HG03460 (cell line): ENCODE results near the gene ANO8.

ENCODE experiments used
- ATAC-seq: cut with Tn5 transposase; IDR thresholded peaks from one replicate; pipeline ENCODE4 v1.9.1; 2021; ENCODE audit not compliant: unreplicated experiment

ANO8 gene

GRCh38 chr19:17346109-17346671 lies 11.5 kb upstream of the ANO8 start:
- ATAC-seq: no peak

- ATAC-seq: no peak
Measured at GRCh38 chr19:17341845-17342244, 7.2 kb upstream of the ANO8 start.

GRCh38 chr19:17341386-17341785 lies 6.7 kb upstream of the ANO8 start:
- no peak for ATAC-seq

DNA sequence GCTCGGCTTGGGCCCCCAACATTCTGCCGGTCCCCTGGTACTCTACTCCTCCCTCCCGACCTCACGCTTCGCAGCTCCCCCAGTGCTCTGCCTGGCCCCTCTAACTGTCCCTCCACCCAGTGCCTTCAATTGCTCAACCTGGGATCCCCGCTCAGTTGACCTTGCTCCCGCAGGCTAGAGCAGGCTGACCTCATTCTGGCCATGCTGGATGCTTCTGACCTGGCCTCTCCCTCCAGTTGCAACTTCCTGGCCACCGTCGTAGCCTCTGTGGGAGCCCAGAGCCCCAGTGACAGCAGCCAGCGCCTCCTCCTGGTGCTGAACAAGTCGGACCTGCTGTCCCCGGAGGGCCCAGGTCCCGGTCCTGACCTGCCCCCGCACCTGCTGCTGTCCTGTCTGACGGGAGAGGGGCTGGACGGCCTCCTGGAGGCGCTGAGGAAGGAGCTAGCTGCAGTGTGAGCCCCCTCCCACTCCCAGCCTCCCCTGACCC lies 6.3 kb upstream of the ANO8 start:
- ATAC-seq: no peak

GRCh38 chr19:17340302-17340870 lies 5.7 kb upstream of the ANO8 start:
- no peak for ATAC-seq

DNA sequence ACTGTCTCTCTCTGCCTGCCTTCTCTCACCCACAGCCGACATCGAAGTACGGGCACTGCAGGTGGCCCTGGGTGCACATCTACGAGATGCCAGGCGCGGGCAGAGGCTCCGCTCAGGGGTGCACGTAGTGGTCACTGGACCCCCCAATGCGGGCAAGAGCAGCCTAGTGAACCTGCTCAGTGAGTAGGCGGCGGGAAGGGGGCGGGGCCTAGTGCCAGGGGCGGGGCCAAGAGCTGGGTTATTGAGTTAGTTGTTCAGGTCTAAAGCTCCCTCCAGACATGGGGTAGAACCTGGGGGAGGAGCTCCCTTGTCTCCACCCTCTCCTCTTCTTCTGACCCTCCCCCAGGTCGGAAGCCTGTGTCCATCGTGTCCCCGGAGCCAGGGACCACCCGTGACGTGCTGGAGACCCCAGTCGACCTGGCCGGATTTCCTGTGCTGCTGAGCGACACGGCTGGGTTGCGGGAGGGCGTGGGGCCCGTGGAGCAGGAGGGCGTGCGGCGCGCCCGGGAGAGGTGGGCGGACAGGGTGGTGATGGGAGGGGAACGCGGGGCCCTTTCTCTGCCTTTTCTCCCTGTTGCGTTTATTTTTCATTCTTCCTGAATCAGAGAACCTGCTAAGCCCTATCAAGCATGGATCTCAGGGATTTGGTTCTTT lies 4.6 kb upstream of the ANO8 start:
- no peak for ATAC-seq

DNA sequence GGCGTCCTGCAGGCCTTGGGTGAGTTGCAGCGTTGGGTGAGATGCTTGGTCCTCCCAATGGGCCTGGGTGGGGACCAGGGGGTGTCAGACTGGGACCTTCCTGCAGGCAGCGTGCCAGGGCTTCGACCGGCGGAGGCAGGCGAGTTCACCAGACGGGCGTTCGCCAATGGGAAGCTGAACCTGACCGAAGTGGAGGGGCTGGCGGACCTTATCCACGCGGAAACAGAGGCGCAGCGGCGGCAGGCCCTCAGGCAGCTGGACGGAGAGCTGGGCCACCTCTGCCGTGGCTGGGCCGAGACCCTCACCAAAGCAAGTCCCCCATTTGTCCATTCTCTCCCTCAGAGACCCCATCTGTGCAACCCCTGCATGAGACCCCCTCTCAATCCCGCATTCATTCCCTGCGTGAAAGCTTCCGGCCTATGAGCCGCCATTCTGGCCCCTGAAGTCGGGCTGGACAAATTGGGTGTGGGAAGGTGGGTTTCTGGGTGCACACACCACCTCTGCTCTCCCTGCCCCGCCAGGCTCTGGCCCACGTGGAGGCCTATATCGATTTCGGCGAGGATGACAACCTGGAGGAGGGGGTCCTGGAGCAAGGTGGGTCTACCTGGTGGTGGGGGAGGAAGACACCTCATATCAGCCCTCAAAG lies 3.9 kb upstream of the ANO8 start:
- no peak for ATAC-seq

GRCh38 chr19:17337675-17338432 lies 3.2 kb upstream of the ANO8 start:
- no peak for ATAC-seq

DNA sequence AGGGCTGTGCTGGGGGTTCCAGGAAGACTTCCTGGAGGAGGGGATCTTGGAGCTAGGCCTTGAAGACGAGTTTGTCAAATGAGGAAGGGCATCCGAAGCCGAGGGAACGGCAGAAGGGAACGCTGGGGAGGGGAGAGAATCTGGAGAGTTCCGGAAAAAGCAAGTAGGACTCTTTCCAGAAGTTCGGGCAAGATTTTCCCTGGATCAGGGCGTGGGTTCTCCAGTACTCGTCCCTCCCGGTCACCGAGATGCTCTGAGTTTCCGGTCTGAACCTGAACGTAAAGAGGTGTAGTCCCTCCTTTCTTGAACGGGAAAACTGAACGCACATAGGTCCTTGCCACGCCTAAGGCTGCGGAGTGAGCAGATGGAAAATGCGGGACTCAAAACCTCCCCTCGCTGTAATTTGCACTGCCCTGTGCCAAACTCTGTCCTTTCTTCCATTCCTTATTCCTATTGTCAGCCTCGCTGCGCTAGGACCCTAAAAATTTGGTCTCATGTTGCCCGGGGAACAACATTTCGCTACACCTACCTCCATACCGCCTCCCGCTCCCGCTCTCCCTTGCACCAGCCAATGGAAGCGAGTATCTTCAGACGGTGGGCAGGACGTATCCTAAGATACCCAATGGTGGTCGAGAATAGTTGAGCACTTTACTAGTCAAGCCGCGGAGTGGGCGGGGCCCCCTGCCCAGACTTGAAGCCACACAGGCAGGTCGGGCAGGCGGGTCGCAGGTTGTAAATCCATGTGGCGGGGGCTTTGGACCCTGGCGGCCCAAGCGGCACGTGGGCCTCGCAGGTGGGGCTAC lies 2.4 kb upstream of the ANO8 start, which contains the start of gene GTPBP3:
Gene GTPBP3 (plus strand): TSS at position 682 of the 803 bp plus-strand sequence. CDS start 59 bp downstream, at position 741.
- peak; percentile 64 for ATAC-seq

DNA sequence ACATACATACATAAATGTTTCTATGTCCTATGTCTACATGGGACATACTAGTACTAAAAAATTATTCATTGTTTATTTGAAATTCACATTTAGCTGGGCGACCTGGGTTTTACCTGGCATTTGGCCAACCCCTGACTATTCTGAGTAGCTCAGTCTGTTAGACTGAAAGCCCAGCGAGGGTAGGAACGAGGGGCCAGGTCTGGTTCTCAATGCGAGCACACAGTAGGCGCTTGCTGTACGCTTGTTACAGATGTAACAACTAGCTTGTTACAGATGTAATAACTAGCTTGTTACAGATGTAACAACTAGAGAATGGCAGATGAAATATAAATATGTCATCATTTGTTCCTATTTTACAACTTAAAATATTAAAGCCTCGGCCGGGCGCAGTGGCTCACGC lies 920 bp upstream of the ANO8 start:
- ATAC-seq: no peak

DNA sequence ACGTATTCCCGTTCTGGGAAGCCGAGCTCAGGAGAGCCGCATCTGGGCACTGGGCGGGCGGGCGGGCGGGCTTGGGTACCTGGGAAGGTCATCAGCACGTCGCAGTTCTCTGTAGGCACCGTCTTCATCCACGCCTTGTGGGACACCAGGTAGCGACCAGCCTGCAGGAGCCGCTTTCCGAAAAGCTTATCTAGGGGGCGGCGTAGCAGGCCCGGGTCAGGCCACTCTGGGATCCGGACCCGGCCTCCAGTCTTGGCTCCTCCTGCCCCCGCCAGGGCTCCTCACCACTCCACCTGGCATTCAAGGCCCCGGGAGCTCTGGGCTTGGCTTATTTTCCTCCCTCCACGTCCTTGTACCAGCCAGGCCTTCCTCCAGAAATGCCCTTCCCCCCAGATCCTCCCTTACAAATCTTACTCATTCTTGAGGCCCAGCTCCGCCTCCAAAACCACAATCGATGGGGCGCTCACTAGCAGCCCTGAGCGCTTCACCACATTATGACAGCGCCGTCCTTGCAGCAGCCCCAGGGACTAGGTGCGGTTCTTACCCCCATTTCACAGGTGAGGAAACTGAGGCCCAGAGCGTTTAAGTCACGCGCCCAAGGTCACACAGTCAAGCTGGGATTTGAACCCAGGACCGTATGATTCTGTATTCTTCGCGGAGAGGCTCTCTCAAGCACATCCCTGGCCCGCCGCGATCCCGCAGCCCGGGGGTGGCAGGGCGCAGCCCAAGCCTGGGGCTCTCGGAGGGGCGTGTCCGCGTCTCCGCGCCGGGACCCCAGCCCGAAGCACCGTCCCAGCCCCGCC lies 843 bp downstream of the ANO8 start:
- no peak for ATAC-seq

- no peak for ATAC-seq
Measured at GRCh38 chr19:17332677-17333581, 1.7 kb downstream of the ANO8 start.

DNA sequence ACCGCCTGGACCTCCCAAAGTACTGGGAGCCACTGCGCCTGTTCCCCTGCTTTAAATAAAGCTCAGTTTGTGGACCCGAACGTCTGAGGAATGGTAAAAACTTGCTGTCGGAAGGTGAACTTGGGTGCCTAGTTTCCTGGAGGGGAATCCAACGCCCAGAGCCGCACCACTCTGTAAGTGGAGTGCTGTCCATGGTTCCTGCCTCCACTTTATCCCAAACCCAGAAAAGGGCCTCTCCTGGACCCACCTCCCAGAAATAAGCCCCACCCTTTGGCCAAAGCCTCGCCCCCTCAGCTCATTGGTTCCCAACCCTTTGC lies 2.3 kb downstream of the ANO8 start:
- ATAC-seq: no peak

- no peak for ATAC-seq
Measured at GRCh38 chr19:17331045-17331558, 3.6 kb downstream of the ANO8 start.

DNA sequence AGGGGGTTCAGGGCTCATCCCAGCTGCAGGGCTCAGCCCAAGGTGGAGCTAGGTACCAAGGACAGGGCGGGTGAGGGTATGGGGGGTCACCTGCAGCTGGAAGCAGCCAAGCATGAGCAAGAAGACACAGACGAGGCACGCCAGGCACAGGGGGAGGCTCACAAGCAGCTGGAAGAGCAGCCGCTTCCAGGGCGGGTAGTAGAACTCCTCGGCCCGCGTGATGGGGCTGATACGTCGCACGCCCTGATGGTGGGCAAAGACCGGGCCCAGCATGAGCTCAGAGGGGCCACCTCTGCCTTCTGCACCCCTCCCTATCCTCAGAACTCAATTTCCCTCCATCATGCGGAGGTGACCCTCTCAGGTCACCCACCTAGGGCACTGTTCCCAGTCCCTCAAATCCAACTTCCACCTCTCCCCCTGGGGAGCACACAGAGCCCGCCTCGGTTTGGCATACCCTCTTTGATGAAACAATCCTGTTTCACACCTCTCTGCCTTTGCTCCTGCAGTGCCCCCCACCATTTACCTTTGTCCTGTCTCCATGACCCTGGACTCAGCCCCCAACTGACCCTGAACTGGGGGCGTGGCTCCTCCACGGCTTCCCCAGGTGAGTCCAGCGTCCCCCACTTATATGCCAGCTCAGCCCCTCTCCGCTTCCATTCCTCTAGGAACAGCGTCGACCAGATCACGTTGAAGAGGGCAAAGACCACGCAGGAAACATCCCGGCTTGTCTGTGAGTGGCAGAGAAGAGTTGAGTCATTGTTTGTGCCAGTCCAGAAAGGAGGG lies 4.2 kb downstream of the ANO8 start:
- ATAC-seq: no peak

DNA sequence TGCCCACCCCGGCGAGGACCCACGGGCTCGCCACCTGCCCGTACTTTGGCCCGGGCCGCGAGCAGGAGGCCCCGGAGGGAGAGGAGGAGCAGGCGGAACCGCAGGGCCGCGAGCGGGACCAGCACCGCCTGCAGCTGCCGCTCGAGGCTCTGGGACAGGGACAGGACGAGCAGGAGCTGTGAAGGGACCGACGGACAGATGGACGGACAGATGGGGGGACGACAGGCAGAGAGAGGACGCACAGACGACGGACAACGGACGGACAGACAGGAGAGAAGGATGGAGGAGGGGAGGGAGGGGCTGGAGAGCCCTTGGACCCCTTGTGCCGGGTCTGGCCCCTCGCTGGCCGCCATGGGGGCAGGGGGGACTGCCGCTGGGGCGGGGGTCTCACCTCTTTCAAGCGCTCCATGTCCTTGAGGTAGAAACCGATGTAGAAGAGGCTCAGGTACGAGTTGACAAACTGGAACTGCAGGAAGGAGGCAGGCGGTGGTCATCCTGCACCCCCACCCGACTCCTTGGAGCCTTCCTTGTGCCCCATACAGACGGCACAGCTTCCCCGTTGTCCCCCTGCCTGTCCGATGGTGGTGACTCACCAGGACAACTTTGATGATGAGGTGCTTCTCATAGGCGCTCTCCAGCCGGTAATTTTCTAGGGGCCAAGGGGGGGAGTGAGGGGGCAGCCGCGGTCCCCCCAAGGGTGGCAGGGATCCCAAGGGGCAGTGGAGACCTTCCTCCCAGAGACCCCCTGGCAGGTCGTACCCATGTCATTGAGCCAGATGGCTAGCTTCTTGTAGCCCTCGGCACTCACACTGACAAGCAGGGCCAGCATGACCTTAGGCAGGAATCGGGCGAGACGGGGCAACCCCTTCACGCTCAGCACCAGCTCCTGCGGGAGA lies 5.0 kb downstream of the ANO8 start:
- ATAC-seq: no peak
